Hematopoietic multipotent progenitor cell treated with erythropoietin and hydrocortisone succinate and interleukin-3 and kit ligand, for 8 days (in vitro differentiated cells): ENCODE results near the gene TRIO.

Experiments
- DNase-seq: peaks from one replicate; pipeline ENCODE4 v3.0.0-alpha.2; 2015

The TRIO gene

GRCh38 chr5:14270209-14270702 is 127.1 kb downstream of the TRIO start:
- DNase-seq: peak; percentile 68

- DNase-seq: no peak
These were observed 129.5 kb downstream of the TRIO start for GRCh38 chr5:14272548-14273205.

- DNase-seq: no peak
These were observed 130.1 kb downstream of the TRIO start for GRCh38 chr5:14273207-14273767.

DNA sequence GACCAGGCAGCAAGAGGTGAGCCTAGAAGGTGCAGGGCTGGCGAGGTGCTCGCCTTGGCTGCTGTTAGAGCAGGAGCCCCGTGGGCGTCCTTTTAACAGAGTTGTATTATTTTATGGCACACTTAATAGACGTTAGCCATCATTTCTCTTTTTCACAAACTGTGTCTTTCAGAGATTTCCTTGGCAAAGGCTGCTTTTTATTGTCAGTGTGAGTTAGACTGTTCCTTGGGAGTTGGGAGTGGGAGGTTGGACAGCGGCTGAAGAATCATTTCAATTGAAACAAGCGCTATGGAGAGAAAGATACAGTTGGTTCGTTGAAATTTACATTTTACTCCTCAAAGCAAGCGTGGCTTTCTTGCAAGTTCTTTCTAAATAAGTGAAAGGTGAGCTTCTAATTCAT is 133.2 kb downstream of the TRIO start:
- DNase-seq: no peak

GRCh38 chr5:14277385-14278320 is 134.5 kb downstream of the TRIO start:
- DNase-seq: peak; percentile 56

GRCh38 chr5:14280294-14280854 is 137.2 kb downstream of the TRIO start:
- DNase-seq: no peak

DNA sequence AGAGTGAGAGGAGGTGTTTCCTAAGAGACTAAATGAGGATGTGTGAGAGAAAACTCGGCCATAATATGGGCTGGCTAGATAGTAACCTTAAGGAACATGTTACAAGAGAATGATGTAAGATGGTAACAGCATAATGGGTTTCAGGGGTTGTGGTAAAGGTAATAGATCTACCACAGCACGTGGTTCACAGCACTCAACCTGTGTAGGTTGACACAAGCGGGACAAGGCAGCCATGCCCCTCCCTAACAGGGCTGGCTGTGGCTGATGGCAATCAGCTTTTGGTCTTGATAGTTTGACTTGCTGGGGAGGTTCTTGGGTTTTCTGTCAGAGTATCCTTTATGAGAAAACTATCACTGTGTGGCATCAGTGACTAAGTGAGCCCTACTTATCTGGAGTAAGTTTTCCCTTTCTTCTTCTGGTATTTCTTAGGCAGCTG is 138.6 kb downstream of the TRIO start:
- peak; percentile 49 for DNase-seq

- DNase-seq: no peak
These were observed 140.0 kb downstream of the TRIO start for GRCh38 chr5:14283139-14283538.

GRCh38 chr5:14284392-14285148 is 141.4 kb downstream of the TRIO start:
- DNase-seq: no peak

GRCh38 chr5:14286007-14286406 is 142.9 kb downstream of the TRIO start:
- DNase-seq: no peak

DNA sequence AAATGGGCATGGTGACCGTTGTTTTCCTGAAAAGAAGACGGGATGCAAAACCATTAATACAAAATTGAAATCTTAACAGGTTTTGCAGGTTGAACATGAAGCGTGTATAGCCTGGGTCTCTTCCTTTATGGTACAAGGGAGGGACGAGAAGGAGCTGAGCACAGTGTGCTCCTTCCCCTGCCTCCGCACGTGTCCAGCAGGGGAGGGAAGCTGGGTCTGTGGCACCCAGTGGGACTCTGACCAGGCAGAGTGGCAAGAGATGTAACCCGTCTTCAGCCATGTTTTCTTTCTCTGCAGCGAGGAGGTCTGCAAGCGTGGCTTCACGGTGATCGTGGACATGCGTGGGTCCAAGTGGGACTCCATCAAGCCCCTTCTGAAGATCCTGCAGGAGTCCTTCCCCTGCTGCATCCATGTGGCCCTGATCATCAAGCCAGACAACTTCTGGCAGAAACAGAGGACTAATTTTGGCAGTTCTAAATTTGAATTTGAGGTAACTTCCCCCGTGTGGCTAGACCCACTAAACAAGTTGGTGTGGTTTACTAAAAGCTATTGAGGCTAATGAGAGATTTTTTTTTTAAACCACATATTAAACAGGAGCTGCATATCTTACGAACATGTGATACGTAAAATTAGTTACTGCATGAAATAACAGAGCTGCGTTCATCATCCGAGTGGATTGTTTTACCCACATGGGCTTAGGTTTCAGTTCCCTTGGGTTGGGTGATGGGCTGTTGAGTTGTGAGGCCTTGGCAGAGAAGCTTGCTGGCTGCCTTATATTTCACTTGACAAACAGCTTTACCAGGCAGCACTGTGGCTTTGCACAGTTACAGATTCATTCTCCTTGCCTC is 143.7 kb downstream of the TRIO start:
- no peak for DNase-seq

DNA sequence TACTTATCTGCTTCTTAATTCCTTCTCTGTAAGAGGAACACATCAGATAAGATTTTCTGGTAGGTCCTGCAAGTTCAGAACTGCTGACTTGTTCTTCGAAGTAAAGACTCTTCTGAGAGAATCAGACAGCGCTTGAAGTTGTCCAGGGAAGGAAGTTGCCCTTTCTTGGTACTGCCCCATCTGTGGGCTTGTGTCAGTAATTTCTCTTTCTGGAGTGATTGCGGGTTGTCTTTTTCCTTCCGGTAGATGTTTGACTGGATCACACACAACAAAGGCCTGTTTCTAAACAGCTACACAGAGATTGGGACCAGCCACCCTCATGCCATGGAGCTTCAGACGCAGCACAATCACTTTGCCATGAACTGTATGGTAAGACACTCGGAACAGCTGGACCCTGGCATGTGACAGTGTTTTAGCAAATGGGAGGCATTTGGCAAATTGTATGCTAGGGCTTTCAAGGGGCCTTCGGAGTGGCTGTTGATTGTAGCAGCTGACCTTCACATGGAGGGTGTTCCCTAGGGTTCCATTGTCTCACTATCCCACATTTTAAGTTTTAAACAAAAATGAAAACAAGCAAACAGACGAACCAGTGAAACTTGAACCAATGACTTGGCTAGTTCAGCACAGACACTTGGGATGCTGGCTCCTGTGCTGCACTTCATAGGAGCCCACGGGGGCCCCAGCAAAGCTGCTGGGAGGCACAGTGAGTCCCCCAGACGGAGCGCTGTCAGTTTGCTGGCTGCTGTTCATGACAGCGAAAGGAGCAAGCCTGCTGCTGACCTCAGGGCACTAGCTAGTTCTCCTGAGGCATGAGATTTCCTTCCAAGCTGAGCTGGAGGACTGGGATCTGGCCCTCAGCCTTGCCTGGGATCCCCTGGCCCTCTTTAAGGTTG is 149.9 kb downstream of the TRIO start:
- no peak for DNase-seq

- DNase-seq: no peak
These were observed 152.5 kb downstream of the TRIO start for GRCh38 chr5:14295610-14296009.

- DNase-seq: no peak
These were observed 153.6 kb downstream of the TRIO start for GRCh38 chr5:14296533-14297331.

GRCh38 chr5:14297697-14298096 is 154.6 kb downstream of the TRIO start:
- no peak for DNase-seq

- no peak for DNase-seq
These were observed 155.1 kb downstream of the TRIO start for GRCh38 chr5:14298126-14298847.

- no peak for DNase-seq
These were observed 156.5 kb downstream of the TRIO start for GRCh38 chr5:14299666-14300065.

DNA sequence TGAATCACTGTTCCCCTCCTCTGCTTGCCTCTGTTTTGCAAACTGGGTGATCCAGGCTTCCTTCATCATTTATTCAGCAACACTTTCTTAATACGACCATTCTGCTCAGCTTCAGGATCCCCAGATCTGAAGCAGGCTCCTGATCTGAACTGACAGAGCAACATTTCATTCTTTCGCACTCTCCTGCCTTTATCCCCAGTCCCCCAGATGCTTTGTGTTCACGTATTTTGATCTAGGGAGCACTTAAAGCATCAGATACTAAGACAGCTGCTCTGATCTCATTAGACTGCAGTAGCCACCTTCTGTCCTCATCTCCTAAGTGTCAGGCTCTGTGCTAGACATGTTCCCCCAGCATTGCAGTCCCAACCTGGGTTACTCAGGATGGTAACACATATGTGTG is 158.0 kb downstream of the TRIO start:
- no peak for DNase-seq

DNA sequence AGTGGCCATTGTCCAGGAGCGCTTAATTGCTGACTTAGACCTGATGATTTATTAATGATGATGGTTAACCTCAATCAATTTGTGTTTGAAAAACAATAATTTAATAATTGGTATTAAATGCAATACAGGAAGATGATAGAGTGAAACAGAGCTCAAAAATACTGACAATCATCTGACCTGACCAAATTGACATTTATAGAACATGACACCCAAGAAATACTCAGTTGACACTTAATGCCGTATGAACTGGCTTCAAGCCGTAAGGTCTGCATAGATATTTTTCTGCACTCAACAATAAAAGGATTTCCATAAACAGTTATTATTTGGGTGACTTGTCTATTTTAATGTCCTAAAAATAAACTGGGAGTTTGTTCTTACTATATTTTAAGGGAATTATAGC is 159.2 kb downstream of the TRIO start:
- DNase-seq: no peak
